Mesodermal cell (in vitro differentiated cells): Measurements from ENCODE around the gene WDR43.

Source experiments
- H3K27ac ChIP-seq: 2 replicates; pipeline ENCODE4 v1.7.0; 2013; ENCODE audit warnings: mild to moderate bottlenecking, low read depth, low read length, moderate library complexity; ENCODE audit not compliant: severe bottlenecking
- H3K36me3 ChIP-seq: 2 replicates; pipeline ENCODE4 v1.7.1; 2013; ENCODE audit warnings: mild to moderate bottlenecking, low read length, moderate library complexity; ENCODE audit not compliant: control insufficient read depth, insufficient read depth
- H3K4me1 ChIP-seq: one replicate; pipeline ENCODE4 v1.7.1; 2013; ENCODE audit warnings: mild to moderate bottlenecking, low read length; ENCODE audit not compliant: insufficient read depth, control insufficient read depth, poor library complexity, severe bottlenecking
- H3K4me3 ChIP-seq: 2 replicates; pipeline ENCODE4 v1.7.0; 2013; ENCODE audit warnings: low read length, control low read depth, mild to moderate bottlenecking; ENCODE audit not compliant: insufficient read depth, poor library complexity, severe bottlenecking; ENCODE audit errors: extremely low read depth
- H3K9me3 ChIP-seq: 2 replicates; pipeline ENCODE4 v1.7.1; 2013; ENCODE audit warnings: mild to moderate bottlenecking, low read length, moderate library complexity; ENCODE audit not compliant: control insufficient read depth
- WGBS, 2 experiments: methylation state at CpG; one replicate each; pipeline ENCODE4 v1.1.5; 2013; ENCODE audit warnings: missing lambda C conversion rate in 2 of 2; ENCODE audit not compliant: insufficient coverage in 2 of 2; 5-methylcytosine and 5-hydroxymethylcytosine counted together

The WDR43 gene

DNA sequence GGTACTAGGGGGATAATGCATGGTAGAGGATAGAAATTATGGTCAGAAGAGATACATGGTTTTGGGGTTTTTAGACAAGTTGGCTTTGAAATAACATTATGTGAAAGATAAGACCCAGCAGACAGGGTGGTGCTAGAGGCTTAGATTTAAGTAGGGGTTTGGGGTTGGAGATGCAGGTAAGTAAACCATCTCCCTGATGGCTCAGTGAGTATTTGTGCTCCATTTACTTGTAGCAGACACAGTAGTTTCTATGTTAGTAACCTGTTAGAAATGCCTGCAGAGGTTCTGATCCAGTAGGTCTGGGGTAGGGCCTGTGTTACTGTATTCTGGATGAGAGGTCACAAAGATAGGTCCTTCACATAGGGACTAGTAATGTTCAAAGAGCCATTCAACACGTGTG is 13.7 kb downstream of the WDR43 start:
- H3K4me1 ChIP-seq = no peaks in the 10 kb centered on the region
- WGBS, 2 experiments = no CpG with 5 or more reads among the region's 1 CpG
- H3K4me3 ChIP-seq = no peak overlapping the region
- H3K9me3 ChIP-seq = no peaks in the 10 kb centered on the region
- no peak overlapping the region for H3K27ac ChIP-seq
- H3K36me3 ChIP-seq = peaks cover 94% of the 10 kb centered on the region

DNA sequence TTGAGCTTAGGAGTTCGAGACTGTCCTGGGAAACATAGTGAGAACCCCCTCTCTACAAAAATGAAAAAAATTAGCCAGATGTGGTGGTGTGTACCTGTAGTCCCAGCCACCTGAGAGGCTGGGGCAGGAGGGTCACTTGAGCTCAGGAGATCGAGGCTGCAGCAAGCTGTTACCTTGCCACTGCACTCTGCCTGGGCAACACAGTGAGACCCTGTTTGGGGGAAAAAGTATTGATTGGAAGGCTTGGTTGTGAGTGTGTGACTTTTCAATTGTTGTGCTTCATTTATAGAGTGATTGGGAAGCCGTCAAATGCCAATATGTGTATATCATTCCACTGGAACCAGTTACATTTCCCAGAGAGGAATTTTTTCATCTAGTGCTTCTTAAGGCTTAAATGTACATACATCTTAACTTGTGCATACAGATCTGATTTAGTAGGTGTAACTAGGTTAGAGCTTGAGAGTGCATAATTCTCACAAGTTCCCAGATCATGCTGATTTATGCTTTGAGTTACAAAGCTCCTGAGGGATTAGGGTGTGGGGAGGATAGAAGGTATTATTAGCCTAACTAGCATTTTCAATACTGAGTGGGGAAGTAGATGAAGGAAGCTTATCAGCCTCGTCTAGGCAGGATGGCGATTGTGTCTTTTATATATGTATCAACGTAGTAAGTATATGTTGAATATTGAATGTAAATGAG is 15.3 kb downstream of the WDR43 start:
- 93 to 100% methylated on average over 3 to 6 of the region's 6 CpGs for WGBS, 2 experiments
- H3K36me3 ChIP-seq = peaks cover 96% of the 10 kb centered on the region

DNA sequence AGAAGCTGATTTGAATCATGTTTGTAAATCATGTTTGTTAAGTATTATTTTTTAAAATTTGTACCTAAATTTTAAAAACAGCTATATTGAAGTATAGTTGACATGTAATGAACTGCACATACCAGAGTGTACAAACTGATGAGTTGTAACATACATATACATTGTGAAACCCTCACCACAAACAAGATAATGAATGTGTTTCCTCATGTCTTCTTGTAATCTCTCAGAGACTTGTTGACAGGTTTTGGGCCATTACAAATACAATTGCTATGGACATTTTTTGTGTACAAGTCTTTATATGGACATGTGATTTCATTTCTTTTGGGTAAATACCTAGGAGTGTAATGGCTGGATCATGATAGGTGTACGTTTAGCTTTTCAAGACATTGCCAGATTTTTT is 21.5 kb downstream of the WDR43 start:
- no CpG with 5 or more reads among the region's 1 CpG for WGBS, 2 experiments
- Histone ChIP-seq H3K9me3 (no peaks in the 10 kb centered on the region), H3K4me3 (no peak overlapping the region), H3K27ac (no peak overlapping the region), H3K36me3 (peaks cover 86% of the 10 kb centered on the region), H3K4me1 (no peaks in the 10 kb centered on the region)

More for the DNA sequence above, 15.3 kb downstream of the WDR43 start:
- H3K4me1 ChIP-seq = no peaks in the 10 kb centered on the region
- H3K9me3 ChIP-seq = no peaks in the 10 kb centered on the region
- no peak overlapping the region for H3K4me3 ChIP-seq
- H3K27ac ChIP-seq = no peak overlapping the region

DNA sequence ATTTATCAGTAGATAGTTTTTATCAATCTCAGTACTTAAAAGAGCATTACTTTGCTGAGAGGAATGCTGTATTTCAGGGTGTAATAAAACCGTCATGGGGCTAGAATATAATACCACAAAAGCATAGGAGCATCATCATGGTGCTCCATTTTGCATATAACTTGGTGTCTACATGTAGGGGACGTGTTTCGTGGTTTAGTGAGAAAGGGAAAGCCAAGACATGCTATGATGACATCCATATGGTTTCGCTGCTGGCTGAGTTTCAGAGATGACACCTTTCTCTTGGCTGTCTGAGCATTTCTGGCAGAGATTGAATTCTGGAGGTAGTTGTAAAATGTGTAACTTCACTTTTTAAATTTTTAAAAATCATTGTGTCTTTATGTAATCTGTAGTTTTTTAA is 32.4 kb downstream of the WDR43 start:
- Histone ChIP-seq H3K36me3 (peaks cover 88% of the 10 kb centered on the region), H3K4me1 (no peaks in the 10 kb centered on the region), H3K27ac (no peak overlapping the region), H3K4me3 (no peak overlapping the region), H3K9me3 (no peaks in the 10 kb centered on the region)
- WGBS, 2 experiments = 100% methylated on average over 3 to 4 of the region's 4 CpGs

DNA sequence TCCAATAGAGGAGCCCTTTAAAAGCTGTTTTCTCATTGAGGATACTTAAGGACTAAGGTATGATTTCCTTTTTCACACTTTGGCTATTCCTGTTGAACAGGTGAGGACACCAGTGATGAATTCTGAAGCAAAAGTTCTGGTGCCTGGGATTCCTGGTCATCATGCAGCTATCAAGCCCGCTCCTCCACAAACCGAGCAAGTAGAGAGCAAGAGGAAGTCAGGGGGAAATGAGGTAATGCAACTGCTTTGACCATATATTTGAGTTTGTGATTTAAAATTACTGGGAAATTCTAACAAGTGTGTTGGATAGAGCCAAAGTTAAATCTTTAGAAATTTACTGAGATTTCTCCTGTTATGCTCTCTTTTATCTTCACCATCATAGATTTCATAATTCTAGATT is 33.0 kb downstream of the WDR43 start:
- H3K9me3 ChIP-seq = no peaks in the 10 kb centered on the region
- no peaks in the 10 kb centered on the region for H3K4me1 ChIP-seq
- H3K27ac ChIP-seq = no peak overlapping the region
- peaks cover 90% of the 10 kb centered on the region for H3K36me3 ChIP-seq
- H3K4me3 ChIP-seq = no peak overlapping the region
- WGBS, 2 experiments = 88 to 93% methylated on average over 2 of the region's 2 CpGs

DNA sequence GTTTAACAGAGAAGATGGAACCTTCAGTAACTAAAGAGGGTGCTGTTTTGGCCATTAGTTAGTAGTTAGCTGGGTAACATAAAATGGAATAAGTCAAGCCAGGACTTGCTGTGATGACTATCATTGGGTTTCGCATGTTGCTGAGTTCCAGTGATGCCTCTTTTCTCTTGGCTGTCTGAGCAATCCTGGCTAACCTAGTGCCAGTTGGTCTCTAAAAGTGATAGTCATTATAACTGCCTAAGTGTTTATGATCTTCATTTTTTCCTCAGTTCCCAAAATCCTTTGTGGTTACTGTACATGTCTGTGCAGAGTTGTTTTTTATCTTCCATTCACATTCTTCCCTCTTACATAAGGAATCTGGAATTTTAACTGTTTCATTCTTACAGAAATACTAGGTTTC is 33.4 kb downstream of the WDR43 start:
- no peaks in the 10 kb centered on the region for H3K9me3 ChIP-seq
- H3K36me3 ChIP-seq = peaks cover 89% of the 10 kb centered on the region
- no peaks in the 10 kb centered on the region for H3K4me1 ChIP-seq
- H3K4me3 ChIP-seq = no peak overlapping the region
- H3K27ac ChIP-seq = no peak overlapping the region
- 89 to 100% methylated on average over 1 of the region's 1 CpG for WGBS, 2 experiments

DNA sequence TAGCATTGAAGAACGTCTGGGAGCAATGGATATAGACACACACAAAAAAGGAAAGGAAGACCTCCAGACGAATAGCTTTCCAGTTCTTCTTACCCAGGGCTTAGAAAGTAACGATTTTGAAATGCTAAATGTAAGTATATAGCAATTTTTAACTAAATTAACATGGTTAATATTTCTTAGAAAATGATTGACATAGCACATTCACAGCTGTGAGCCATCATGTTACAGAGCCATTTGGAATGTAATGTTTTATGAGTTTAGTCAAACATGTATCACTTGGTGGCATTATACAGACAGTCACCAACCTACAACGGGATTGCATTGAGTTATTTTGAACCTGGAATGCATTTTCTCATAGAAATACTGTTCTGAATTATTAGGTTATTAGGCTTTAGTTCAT is 35.1 kb downstream of the WDR43 start:
- no peaks in the 10 kb centered on the region for H3K4me1 ChIP-seq
- no CpG with 5 or more reads among the region's 4 CpGs for WGBS, 2 experiments
- H3K27ac ChIP-seq = no peak overlapping the region
- H3K36me3 ChIP-seq = peaks cover 87% of the 10 kb centered on the region
- H3K9me3 ChIP-seq = no peaks in the 10 kb centered on the region
- no peak overlapping the region for H3K4me3 ChIP-seq

DNA sequence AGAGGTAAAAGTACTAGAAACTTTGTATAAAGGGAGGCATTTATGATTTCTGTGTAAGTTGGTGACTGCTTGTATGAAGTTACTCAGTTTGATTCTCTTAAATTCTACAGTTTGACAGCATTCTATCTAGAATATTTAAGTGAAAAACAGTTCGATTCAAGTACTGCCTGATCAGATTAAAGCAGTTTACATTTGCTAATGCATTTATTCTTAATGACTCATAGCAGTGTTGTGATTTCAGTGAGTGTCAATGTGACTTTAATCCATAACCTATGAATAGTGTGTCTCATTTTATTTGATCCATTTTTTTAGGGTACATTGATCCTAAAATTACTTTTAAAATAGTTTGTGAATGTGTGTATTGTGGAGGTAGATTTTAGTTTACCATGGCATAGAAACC is 35.7 kb downstream of the WDR43 start:
- WGBS, 2 experiments = no CpG with 5 or more reads among the region's 1 CpG

DNA sequence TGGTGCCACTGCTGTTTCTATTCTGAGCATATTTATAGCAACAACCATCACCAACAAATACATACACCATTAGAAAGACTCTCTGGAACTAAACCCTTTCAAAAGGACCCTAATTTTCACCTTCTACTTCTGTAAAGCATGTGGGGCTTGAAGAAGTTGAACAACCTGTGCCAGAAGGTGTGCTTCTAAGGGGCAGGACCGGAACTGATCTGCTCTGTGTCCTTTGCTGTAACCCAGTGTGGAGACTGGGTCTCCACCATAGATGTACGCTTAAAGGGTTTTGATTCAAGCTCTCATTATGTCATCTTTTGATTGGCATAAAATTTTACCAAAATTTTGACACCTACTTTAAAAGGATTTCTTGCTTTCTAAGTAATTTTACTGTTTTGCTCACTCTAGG is 40.3 kb downstream of the WDR43 start:
- Histone ChIP-seq H3K4me1 (no peaks in the 10 kb centered on the region), H3K9me3 (no peaks in the 10 kb centered on the region), H3K4me3 (no peak overlapping the region), H3K27ac (no peak overlapping the region), H3K36me3 (peaks cover 85% of the 10 kb centered on the region)
- 100% methylated on average over 2 of the region's 2 CpGs; no CpG with 5 or more reads in 1 of the 2 experiments for WGBS, 2 experiments

More for the DNA sequence above, 35.7 kb downstream of the WDR43 start:
- Histone ChIP-seq H3K9me3 (no peaks in the 10 kb centered on the region), H3K4me1 (no peaks in the 10 kb centered on the region), H3K4me3 (no peak overlapping the region), H3K36me3 (peaks cover 85% of the 10 kb centered on the region), H3K27ac (no peak overlapping the region)

DNA sequence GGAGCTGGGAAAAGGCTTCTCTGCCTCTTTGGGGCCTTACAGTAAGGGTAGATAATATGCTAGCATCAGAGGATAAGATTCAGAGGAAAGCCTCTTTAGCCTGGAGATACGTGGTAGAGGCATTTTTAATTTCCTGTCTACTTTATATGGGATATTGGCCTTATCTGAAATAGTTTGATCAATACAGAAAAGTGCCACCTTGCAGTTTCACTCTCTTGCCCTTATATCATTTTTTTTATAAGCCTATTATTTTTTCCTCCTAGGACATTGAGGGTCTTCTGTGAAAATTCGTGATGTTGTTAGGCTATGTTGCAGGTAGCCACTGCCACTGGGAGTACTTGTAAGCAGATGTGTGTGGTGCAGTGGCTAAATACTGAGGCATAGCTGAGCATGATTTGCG is 46.5 kb downstream of the WDR43 start:
- Histone ChIP-seq H3K36me3 (peaks cover 94% of the 10 kb centered on the region), H3K4me3 (no peak overlapping the region), H3K27ac (no peak overlapping the region), H3K9me3 (no peaks in the 10 kb centered on the region), H3K4me1 (no peaks in the 10 kb centered on the region)
- 100% methylated on average over 1 of the region's 3 CpGs for WGBS, 2 experiments

DNA sequence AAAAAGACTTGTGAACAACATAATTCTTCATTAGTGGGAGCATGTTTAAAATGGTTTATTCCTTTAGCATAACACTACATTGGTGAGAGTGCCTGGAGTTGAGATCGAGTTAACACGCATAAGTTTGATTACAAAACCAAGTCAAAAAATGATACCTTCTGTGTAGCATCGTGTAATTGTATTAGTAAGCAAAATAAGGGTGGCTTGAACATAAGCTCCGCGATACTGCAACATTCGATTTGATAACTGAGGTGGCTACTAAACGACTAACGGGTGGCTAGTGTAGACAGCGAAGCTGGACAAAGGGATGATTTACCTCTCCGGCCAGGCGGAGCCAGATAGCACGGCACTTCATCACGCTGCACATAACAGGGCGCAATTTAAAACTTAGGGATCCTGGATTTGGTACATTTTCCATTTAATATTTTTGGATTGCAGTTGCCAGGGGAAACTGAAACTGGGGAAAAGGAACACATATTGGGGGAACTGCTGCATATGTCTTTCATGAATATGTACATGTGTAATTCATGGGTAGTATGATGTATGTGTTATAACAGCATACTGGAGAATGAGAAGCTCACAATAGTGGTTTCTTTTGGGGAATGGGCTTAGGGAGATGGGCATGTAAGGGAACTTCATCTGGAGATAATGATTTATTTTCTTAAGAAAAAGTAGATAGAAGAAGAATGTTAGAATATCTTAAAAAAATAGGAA is 50.2 kb downstream of the WDR43 start:
- WGBS, 2 experiments = 86 to 88% methylated on average over 12 to 13 of the region's 14 CpGs
- Histone ChIP-seq H3K4me3 (no peak overlapping the region), H3K4me1 (no peaks in the 10 kb centered on the region), H3K36me3 (peaks cover 96% of the 10 kb centered on the region), H3K27ac (no peak overlapping the region), H3K9me3 (peaks cover 12% of the 10 kb centered on the region)
